Prostate gland (tissue), 2 donors: ENCODE results near the gene MPPED1. TPM values are rescaled to one million over a fixed set of nuclear protein-coding genes. Genes with fewer than 3 reads are reported as not detected.

ENCODE experiments used
- DNase-seq: peaks from one replicate; pipeline ENCODE4 v3.0.0-alpha.2; 2019; ENCODE audit warnings: low spot score
- H3K27ac ChIP-seq, 2 donors: fragments of 200-600 bp; sonication (generic); 2 replicates each; pipeline ENCODE4 v1.5.1; 2017 to 2019
- H3K27me3 ChIP-seq: fragments of 200-600 bp; sonication (generic); replicated peaks from 2 replicates; pipeline ENCODE4 v1.5.1; 2019; ENCODE audit not compliant: insufficient read depth
- H3K36me3 ChIP-seq, 2 donors: fragments of 200-600 bp; sonication (generic); 1 replicate in 1 of 2; 2 replicates in 1 of 2; pipeline versions ENCODE4 v1.5.1 to v1.8.1; 2017 to 2019
- H3K4me1 ChIP-seq: fragments of 200-600 bp; sonication (generic); replicated peaks from 2 replicates; pipeline ENCODE4 v1.5.1; 2019
- H3K4me3 ChIP-seq, 2 donors: fragments of 200-600 bp; sonication (generic); 2 replicates each; pipeline ENCODE4 v1.5.1; 2017 to 2019
- H3K9me3 ChIP-seq: fragments of 200-600 bp; sonication (generic); 2 replicates; pipeline ENCODE4 v1.5.1; 2017
- POLR2A ChIP-seq: fragments of 450-650 bp; IDR thresholded peaks from one replicate; pipeline ENCODE4 v1.6.1; 2016; ENCODE audit warnings: antibody characterized with exemption, mild to moderate bottlenecking
- POLR2AphosphoS5 ChIP-seq: sonication (generic); formaldehyde crosslinking; IDR thresholded peaks from one replicate; pipeline ENCODE4 v1.6.1; 2017; ENCODE audit warnings: antibody characterized with exemption
- WGBS: methylation state at CpG from one replicate; pipeline ENCODE4 v1.1.5; 2018; 5-methylcytosine and 5-hydroxymethylcytosine counted together
- intact Hi-C: fragments of 100-400 bp; cut with DNase I; formaldehyde crosslinking; loops from one replicate; pipeline ENCODE4 v1.14.2; 2022
- total RNA-seq, 2 donors: library from RNA; depleted of rRNA; stranded (reverse); fragments of >200 nt; gene quantifications; one replicate each; pipeline ENCODE4 v1.1.0, GENCODE V29; 2016
- TF ChIP-seq, protein P1 (sequence below), 4 experiments: fragments of 200-600 bp in 2 of 4; fragments of 450-650 bp in 2 of 4; sonication (generic) in 2 of 4; IDR thresholded peaks; 1 replicate in 3 of 4; 2 replicates in 1 of 4; pipeline ENCODE4 v1.5.1; 2016 to 2019; ENCODE audit warnings: antibody characterized with exemption in 4 of 4, mild to moderate bottlenecking in 2 of 4, moderate library complexity in 2 of 4

Gene MPPED1
- total RNA-seq, 2 donors from 2014 or later = 0.77 to 6.4 TPM

- Histone ChIP-seq H3K9me3 (no peaks in the 10 kb centered on the region), H3K4me3 (no peak overlapping the region), H3K27ac (no peak overlapping the region), H3K27me3 (no peaks in the 10 kb centered on the region), H3K4me1 (no peaks in the 10 kb centered on the region), H3K36me3 (no peaks in the 10 kb centered on the region)
- no peak for DNase-seq
- WGBS = 51% methylated on average over 26 of the region's 26 CpGs
- intact Hi-C loops = no loop called here
- TF ChIP-seq POLR2A = no peak
- TF ChIP-seq POLR2AphosphoS5 = no peak
- TF ChIP-seq, protein P1, sequence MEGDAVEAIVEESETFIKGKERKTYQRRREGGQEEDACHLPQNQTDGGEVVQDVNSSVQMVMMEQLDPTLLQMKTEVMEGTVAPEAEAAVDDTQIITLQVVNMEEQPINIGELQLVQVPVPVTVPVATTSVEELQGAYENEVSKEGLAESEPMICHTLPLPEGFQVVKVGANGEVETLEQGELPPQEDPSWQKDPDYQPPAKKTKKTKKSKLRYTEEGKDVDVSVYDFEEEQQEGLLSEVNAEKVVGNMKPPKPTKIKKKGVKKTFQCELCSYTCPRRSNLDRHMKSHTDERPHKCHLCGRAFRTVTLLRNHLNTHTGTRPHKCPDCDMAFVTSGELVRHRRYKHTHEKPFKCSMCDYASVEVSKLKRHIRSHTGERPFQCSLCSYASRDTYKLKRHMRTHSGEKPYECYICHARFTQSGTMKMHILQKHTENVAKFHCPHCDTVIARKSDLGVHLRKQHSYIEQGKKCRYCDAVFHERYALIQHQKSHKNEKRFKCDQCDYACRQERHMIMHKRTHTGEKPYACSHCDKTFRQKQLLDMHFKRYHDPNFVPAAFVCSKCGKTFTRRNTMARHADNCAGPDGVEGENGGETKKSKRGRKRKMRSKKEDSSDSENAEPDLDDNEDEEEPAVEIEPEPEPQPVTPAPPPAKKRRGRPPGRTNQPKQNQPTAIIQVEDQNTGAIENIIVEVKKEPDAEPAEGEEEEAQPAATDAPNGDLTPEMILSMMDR (IDR thresholded peaks at IDR 0.05) = no peak
Observed at GRCh38 chr22:43412808-43413795, 1.3 kb downstream of the MPPED1 start.

DNA sequence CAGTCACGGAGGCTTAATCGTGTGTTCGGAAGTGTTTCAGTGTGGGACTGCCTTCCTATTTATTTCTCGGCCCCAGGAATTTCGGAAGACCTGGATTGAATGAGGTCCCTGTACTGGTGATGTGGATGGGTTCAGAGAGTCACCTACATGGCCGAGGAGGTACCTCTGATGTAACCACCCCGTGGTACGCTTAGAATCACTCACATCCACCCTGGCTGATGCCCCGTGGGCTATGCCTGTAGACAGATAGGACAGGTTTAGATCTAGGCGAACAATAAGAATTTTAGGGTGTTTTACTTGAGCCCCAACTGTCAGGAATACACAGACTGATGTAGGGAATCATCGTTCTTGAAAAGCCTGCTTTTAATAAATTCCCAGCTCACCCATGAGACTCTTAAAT, 2.0 kb downstream of the MPPED1 start:
- no peaks in the 10 kb centered on the region for H3K27me3 ChIP-seq
- no peak for TF ChIP-seq POLR2AphosphoS5
- TF ChIP-seq, protein P1 (IDR thresholded peaks at IDR 0.05) = no peak
- TF ChIP-seq POLR2A = no peak
- WGBS = 84% methylated on average over 11 of the region's 11 CpGs

DNA sequence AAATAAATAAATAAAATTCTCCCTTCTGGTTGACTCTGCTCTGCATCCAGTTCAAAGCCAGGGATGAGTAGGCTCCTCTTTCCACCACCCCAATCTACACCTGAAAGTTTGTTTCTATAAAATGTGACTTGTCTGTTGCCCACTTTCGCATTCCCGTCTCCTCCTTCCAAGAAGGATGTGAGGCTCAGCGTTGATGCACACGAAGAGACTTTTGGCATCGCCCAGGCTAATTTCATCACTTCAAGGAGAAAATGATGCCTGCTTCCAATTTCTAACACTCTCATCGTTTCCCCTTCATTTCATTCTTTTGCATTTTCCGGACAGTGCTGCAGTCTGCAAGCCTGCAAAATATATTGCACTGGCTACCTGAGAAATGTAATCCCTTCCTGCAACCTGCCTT, 3.9 kb downstream of the MPPED1 start:
- no peaks in the 10 kb centered on the region for H3K36me3 ChIP-seq
- no peaks in the 10 kb centered on the region for H3K27me3 ChIP-seq

More for the DNA sequence above, 2.0 kb downstream of the MPPED1 start:
- no peak for DNase-seq
- Histone ChIP-seq H3K4me3 (no peak overlapping the region), H3K9me3 (no peaks in the 10 kb centered on the region), H3K36me3 (no peaks in the 10 kb centered on the region), H3K4me1 (no peaks in the 10 kb centered on the region), H3K27ac (no peak overlapping the region)
- intact Hi-C loops = no loop called here

DNA sequence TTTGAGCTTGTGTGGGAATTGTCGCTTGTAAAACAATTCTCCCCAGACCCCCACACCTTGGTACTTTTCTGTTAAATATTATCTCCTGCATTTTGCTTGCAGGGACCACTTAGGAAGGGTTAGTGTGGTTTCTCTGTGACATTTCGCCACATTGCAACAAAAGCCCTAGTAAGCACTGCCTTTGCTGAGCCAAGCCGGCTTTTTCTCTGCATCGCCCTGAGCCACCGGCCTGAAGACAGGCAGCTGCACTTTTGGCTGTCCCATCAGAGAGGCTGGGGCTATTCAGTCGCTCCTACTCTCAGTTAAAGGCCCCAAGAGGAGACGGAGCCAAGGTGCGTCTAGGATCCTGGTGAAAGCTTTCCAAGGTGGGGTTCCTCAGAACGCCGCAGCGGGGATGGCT, 5.7 kb downstream of the MPPED1 start:
- WGBS = 92% methylated on average over 11 of the region's 11 CpGs
- Histone ChIP-seq H3K27ac (no peak overlapping the region), H3K27me3 (no peaks in the 10 kb centered on the region), H3K4me1 (no peaks in the 10 kb centered on the region), H3K4me3 (no peak overlapping the region), H3K36me3 (no peaks in the 10 kb centered on the region), H3K9me3 (no peaks in the 10 kb centered on the region)
- intact Hi-C loops = no loop called here
- TF ChIP-seq POLR2AphosphoS5 (no peak), POLR2A (no peak)
- TF ChIP-seq, protein P1 (IDR thresholded peaks at IDR 0.05) = no peak
- DNase-seq = no peak

More for the DNA sequence above, 3.9 kb downstream of the MPPED1 start:
- 76% methylated on average over 7 of the region's 7 CpGs for WGBS
- Histone ChIP-seq H3K4me1 (no peaks in the 10 kb centered on the region), H3K4me3 (no peak overlapping the region), H3K27ac (no peak overlapping the region), H3K9me3 (no peaks in the 10 kb centered on the region)
- intact Hi-C loops = no loop called here
- TF ChIP-seq, protein P1 (IDR thresholded peaks at IDR 0.05) = no peak
- no peak for TF ChIP-seq POLR2AphosphoS5
- TF ChIP-seq POLR2A = no peak
- no peak for DNase-seq
